Liver (tissue), 9 donors: ENCODE data around the gene SFXN2. TPM values are rescaled to one million over a fixed set of nuclear protein-coding genes. Genes with fewer than 3 reads are reported as not detected.

Source experiments
- DNase-seq: peaks from one replicate; pipeline ENCODE4 v3.0.0-alpha.2; 2017; ENCODE audit warnings: low spot score
- H3K27ac ChIP-seq, 2 donors: one replicate each; pipeline ENCODE4 v1.7.0; 2013; ENCODE audit warnings: inconsistent platforms in 2 of 2, low read length in 2 of 2, control low read depth in 1 of 2, low read depth in 1 of 2, mild to moderate bottlenecking in 1 of 2
- H3K27me3 ChIP-seq, 4 donors: one replicate each; pipeline versions ENCODE4 v1.6.1 to v1.7.0; 2013; ENCODE audit warnings: low read length in 3 of 4, inconsistent platforms in 1 of 4, mild to moderate bottlenecking in 1 of 4, moderate library complexity in 1 of 4; ENCODE audit not compliant: control insufficient read depth in 4 of 4, insufficient read depth in 4 of 4
- H3K36me3 ChIP-seq, 4 donors: one replicate each; pipeline versions ENCODE4 v1.6.1 to v1.7.0; 2013; ENCODE audit warnings: low read length in 3 of 4, mild to moderate bottlenecking in 3 of 4, low read depth in 1 of 4, moderate library complexity in 1 of 4; ENCODE audit not compliant: control insufficient read depth in 4 of 4, insufficient read depth in 3 of 4
- H3K4me1 ChIP-seq, 4 donors: one replicate each; pipeline versions ENCODE4 v1.6.1 to v1.7.0; 2013; ENCODE audit warnings: low read length in 3 of 4, mild to moderate bottlenecking in 3 of 4, moderate library complexity in 1 of 4; ENCODE audit not compliant: control insufficient read depth in 4 of 4, insufficient read depth in 4 of 4
- H3K4me3 ChIP-seq, 3 donors: one replicate each; pipeline versions ENCODE4 v1.6.1 to v1.7.0; 2013; ENCODE audit warnings: low read length in 3 of 3, control low read depth in 1 of 3, low read depth in 1 of 3, mild to moderate bottlenecking in 1 of 3
- H3K9ac ChIP-seq, 2 donors: one replicate each; pipeline ENCODE4 v1.7.0; 2013; ENCODE audit warnings: low read length in 2 of 2, mild to moderate bottlenecking in 2 of 2, moderate library complexity in 2 of 2, control low read depth in 1 of 2, low read depth in 1 of 2
- H3K9me3 ChIP-seq, 4 donors: one replicate each; pipeline versions ENCODE4 v1.6.1 to v1.7.0; 2013; ENCODE audit warnings: low read length in 3 of 4; ENCODE audit not compliant: control insufficient read depth in 4 of 4
- ATF3 ChIP-seq: IDR thresholded peaks from 2 replicates; pipeline ENCODE4 v1.6.1; 2016; ENCODE audit warnings: antibody characterized with exemption
- CTCF ChIP-seq: fragments of 150-350 bp; IDR thresholded peaks from 2 replicates; pipeline ENCODE4 v1.5.1; 2017; ENCODE audit warnings: improper control_type of control experiment, low read depth, low read length; ENCODE audit not compliant: missing input control
- EGR1 ChIP-seq, 2 donors: IDR thresholded peaks; 2 replicates each; pipeline ENCODE4 v1.6.1; 2016 to 2018; ENCODE audit warnings: antibody characterized with exemption in 2 of 2, low read depth in 2 of 2
- FOXA1 ChIP-seq: IDR thresholded peaks from 2 replicates; pipeline ENCODE4 v1.6.1; 2016; ENCODE audit warnings: antibody characterized with exemption
- FOXA2 ChIP-seq: IDR thresholded peaks from 2 replicates; pipeline ENCODE4 v1.6.1; 2016; ENCODE audit warnings: antibody characterized with exemption
- JUND ChIP-seq, 2 donors: IDR thresholded peaks; 2 replicates each; pipeline ENCODE4 v1.6.1; 2016; ENCODE audit warnings: antibody characterized with exemption in 2 of 2
- MAX ChIP-seq: IDR thresholded peaks from 2 replicates; pipeline ENCODE4 v1.6.1; 2016; ENCODE audit warnings: antibody characterized with exemption
- NR2F2 ChIP-seq: IDR thresholded peaks from 2 replicates; pipeline ENCODE4 v1.6.1; 2016; ENCODE audit warnings: antibody characterized with exemption
- RAD21 ChIP-seq, 2 donors: IDR thresholded peaks; 2 replicates each; pipeline ENCODE4 v1.6.1; 2016; ENCODE audit warnings: antibody characterized with exemption in 2 of 2, mild to moderate bottlenecking in 2 of 2
- REST ChIP-seq: IDR thresholded peaks from 2 replicates; pipeline ENCODE4 v1.6.1; 2016; ENCODE audit warnings: antibody characterized with exemption, mild to moderate bottlenecking
- RXRA ChIP-seq, 2 donors: IDR thresholded peaks; 2 replicates each; pipeline ENCODE4 v1.6.1; 2017 to 2018; ENCODE audit warnings: antibody characterized with exemption in 2 of 2, mild to moderate bottlenecking in 1 of 2
- SP1 ChIP-seq: IDR thresholded peaks from 2 replicates; pipeline ENCODE4 v1.6.1; 2018; ENCODE audit warnings: antibody characterized with exemption, mild to moderate bottlenecking
- TAF1 ChIP-seq: conservative IDR thresholded peaks from 2 replicates; pipeline ENCODE4 v1.6.1; 2016; ENCODE audit warnings: antibody characterized with exemption, mild to moderate bottlenecking
- YY1 ChIP-seq: IDR thresholded peaks from 2 replicates; pipeline ENCODE4 v1.6.1; 2016; ENCODE audit warnings: antibody characterized with exemption, mild to moderate bottlenecking
- WGBS: extraction: QIAGEN DNeasy Blood & Tissue Kit; methylation state at CpG from one replicate; pipeline ENCODE4 v1.1.7; 2013; 5-methylcytosine and 5-hydroxymethylcytosine counted together
- polyA plus RNA-seq, 2 donors: library from polyadenylated mRNA; stranded (reverse) in 1 of 2; unstranded in 1 of 2; fragments of 200-250 nt in 1 of 2; fragments of >200 nt in 1 of 2; fragmentation: Nextera tagmentation in 1 of 2; extraction: Ambion mirVana in 1 of 2; gene quantifications; one replicate each; pipeline versions ENCODE4 v1.2.1 to v1.2.3, GENCODE V29; 2013 to 2015
- total RNA-seq, 2 donors: library from RNA; depleted of rRNA; stranded (reverse); fragments of >200 nt; gene quantifications; one replicate each; pipeline ENCODE4 v1.2.3, GENCODE V29; 2014
- donor health status: healthy.
- donor health status: healthy.
- donor health status: healthy.
- donor health status: healthy.
- donor health status: healthy.

SFXN2 gene
- total and polyA plus RNA-seq, 4 donors = 6.0 to 22.6 (median 17.7) TPM

GRCh38 chr10:102775935-102776669, 61.7 kb downstream of the SFXN2 start (continued):
- TF ChIP-seq TAF1 (no peak), EGR1 (IDR thresholded peaks at IDR 0.05; ENCODE audit: low read depth in 2 of 2) (no peak), YY1 (no peak), NR2F2 (no peak), CTCF (no peak)

- TF ChIP-seq NR2F2 = peak; percentile 63
- no peak for TF ChIP-seq CTCF
- peak in 1 of 2 donors; percentile 34 for TF ChIP-seq RAD21 (IDR thresholded peaks at IDR 0.05)
- TF ChIP-seq SP1 = peak; percentile 53
- peak in 1 of 2 donors; percentile 12 for TF ChIP-seq RXRA (IDR thresholded peaks at IDR 0.05)
- peak; percentile 40 for TF ChIP-seq YY1
- H3K27ac ChIP-seq = peak overlapping the region; percentile 89 to 97
- peaks cover 32 to 63% (median 52%) of the 10 kb centered on the region in 4 donors for H3K4me1 ChIP-seq
- peak overlapping the region; percentile 40 to 97 for H3K9ac ChIP-seq
- no peaks in the 10 kb centered on the region for H3K9me3 ChIP-seq
- peak; percentile 54 for DNase-seq
- no peaks in the 10 kb centered on the region for H3K36me3 ChIP-seq
- WGBS = 45% methylated on average over 9 of the region's 9 CpGs
- no peaks in the 10 kb centered on the region for H3K27me3 ChIP-seq
- H3K4me3 ChIP-seq = no peak overlapping the region
Observed at GRCh38 chr10:102776779-102777456, 62.5 kb downstream of the SFXN2 start.

GRCh38 chr10:102777711-102778453, 63.4 kb downstream of the SFXN2 start:
- 82% methylated on average over 17 of the region's 17 CpGs for WGBS
- no peak for DNase-seq

More at GRCh38 chr10:102777711-102778453, 63.4 kb downstream of the SFXN2 start:
- Histone ChIP-seq H3K27me3 (no peaks in the 10 kb centered on the region), H3K9ac (no peak overlapping the region), H3K4me1 (peaks cover 33 to 69% (median 60%) of the 10 kb centered on the region in 4 donors), H3K4me3 (no peak overlapping the region), H3K36me3 (no peaks in the 10 kb centered on the region), H3K27ac (peak overlapping the region; percentile 53 to 97), H3K9me3 (no peaks in the 10 kb centered on the region)
- TF ChIP-seq TAF1 = no peak
- TF ChIP-seq REST = no peak
- TF ChIP-seq SP1 = no peak
- TF ChIP-seq FOXA1 = no peak
- no peak for TF ChIP-seq JUND (IDR thresholded peaks at IDR 0.05)
- TF ChIP-seq NR2F2 = no peak
- no peak for TF ChIP-seq ATF3
- no peak for TF ChIP-seq FOXA2
- no peak for TF ChIP-seq MAX
- no peak for TF ChIP-seq EGR1 (IDR thresholded peaks at IDR 0.05; ENCODE audit: low read depth in 2 of 2)
